Esophagus muscularis mucosa (tissue), 4 donors: ENCODE measurements around the gene LARP4. TPM values are rescaled to one million over a fixed set of nuclear protein-coding genes. Genes with fewer than 3 reads are reported as not detected.
"Not testable (repeated sequence)": the region's sequence is repeated elsewhere in the genome, so short reads cannot be mapped to it uniquely, and the experiment has no call there.

Experiments used
- DNase-seq: peaks from one replicate; pipeline ENCODE4 v3.0.0-alpha.2; 2017; ENCODE audit errors: extremely low spot score
- H3K27ac ChIP-seq, 4 donors: fragments of 200-600 bp; sonication (generic); replicated peaks in 1 of 4; 1 replicate in 3 of 4; 2 replicates in 1 of 4; pipeline ENCODE4 v1.5.1; 2016 to 2019; ENCODE audit warnings: mild to moderate bottlenecking in 1 of 4
- H3K27me3 ChIP-seq, 4 donors: fragments of 200-600 bp; sonication (generic); one replicate each; pipeline versions ENCODE4 v1.5.1 to v1.6.0; 2016 to 2019
- H3K36me3 ChIP-seq, 4 donors: fragments of 200-600 bp; sonication (generic); one replicate each; pipeline ENCODE4 v1.5.1; 2016 to 2019
- H3K4me1 ChIP-seq, 4 donors: fragments of 200-600 bp; sonication (generic); one replicate each; pipeline ENCODE4 v1.5.1; 2016 to 2019
- H3K4me3 ChIP-seq, 4 donors: fragments of 200-600 bp; sonication (generic); 1 replicate in 2 of 4; 2 replicates in 2 of 4; pipeline ENCODE4 v1.5.1; 2016 to 2019; ENCODE audit warnings: mild to moderate bottlenecking in 4 of 4, moderate library complexity in 1 of 4
- H3K9me3 ChIP-seq, 4 donors: fragments of 200-600 bp; sonication (generic); 1 replicate in 3 of 4; 2 replicates in 1 of 4; pipeline ENCODE4 v1.5.1; 2016 to 2019
- CTCF ChIP-seq, 3 experiments: fragments of 200-600 bp in 2 of 3; fragments of 450-650 bp in 1 of 3; sonication (generic) in 2 of 3; IDR thresholded peaks; one replicate each; pipeline ENCODE4 v1.5.1; 2017 to 2019; ENCODE audit warnings: antibody characterized with exemption in 3 of 3, mild to moderate bottlenecking in 2 of 3, moderate library complexity in 1 of 3
- EP300 ChIP-seq: sonication (generic); formaldehyde crosslinking; IDR thresholded peaks from one replicate; pipeline ENCODE4 v1.6.1; 2017; ENCODE audit warnings: antibody characterized with exemption
- POLR2A ChIP-seq: fragments of 450-650 bp; IDR thresholded peaks from one replicate; pipeline ENCODE4 v1.6.1; 2017; ENCODE audit warnings: antibody characterized with exemption, moderate library complexity, mild to moderate bottlenecking, low read depth
- POLR2AphosphoS5 ChIP-seq, 2 donors: sonication (generic); formaldehyde crosslinking; IDR thresholded peaks; one replicate each; pipeline ENCODE4 v1.6.1; 2017; ENCODE audit warnings: antibody characterized with exemption in 2 of 2
- WGBS: methylation state at CpG from one replicate; pipeline ENCODE4 v1.1.5; 2018; 5-methylcytosine and 5-hydroxymethylcytosine counted together
- intact Hi-C: fragments of 100-400 bp; cut with DNase I; formaldehyde crosslinking; loops from one replicate; pipeline ENCODE4 v1.15.1; 2023
- total RNA-seq, 4 donors: library from RNA; depleted of rRNA; stranded (reverse); fragments of >200 nt; gene quantifications; one replicate each; pipeline versions ENCODE4 v1.1.0 to v1.2.1, GENCODE V29; 2016

LARP4 gene
- total RNA-seq, 4 donors from 2014 or later, result 29.7 to 56.7 (median 39.9) TPM

- Histone ChIP-seq H3K27ac (no peak overlapping the region), H3K36me3 (no peaks in the 10 kb centered on the region), H3K27me3 (no peaks in the 10 kb centered on the region), H3K4me3 (no peak overlapping the region), H3K9me3 (no peaks in the 10 kb centered on the region), H3K4me1 (peaks cover 0 to 20% (median 13%) of the 10 kb centered on the region in 4 donors)
- 74% methylated on average over 2 of the region's 2 CpGs for WGBS
- DNase-seq, result no peak
- TF ChIP-seq POLR2AphosphoS5 (IDR thresholded peaks at IDR 0.05) (no peak), CTCF (IDR thresholded peaks at IDR 0.05) (no peak), POLR2A (no peak), EP300 (no peak)
- intact Hi-C loops, result no loop called here
Measured at GRCh38 chr12:50354908-50355307, 45.8 kb upstream of the LARP4 start.

- H3K36me3 ChIP-seq, result no peaks in the 10 kb centered on the region
- no peaks in the 10 kb centered on the region for H3K9me3 ChIP-seq
- H3K4me3 ChIP-seq, result no peak overlapping the region
- no peaks in the 10 kb centered on the region for H3K27me3 ChIP-seq
- intact Hi-C loops, result no loop called here
- no peak overlapping the region for H3K27ac ChIP-seq
- no peak for DNase-seq
- no peak for TF ChIP-seq POLR2AphosphoS5 (IDR thresholded peaks at IDR 0.05)
- no peak for TF ChIP-seq EP300
- TF ChIP-seq CTCF (IDR thresholded peaks at IDR 0.05), result no peak
- no peak for TF ChIP-seq POLR2A
- 93% methylated on average over 4 of the region's 4 CpGs for WGBS
- peaks cover 0 to 20% (median 13%) of the 10 kb centered on the region in 4 donors for H3K4me1 ChIP-seq
Measured at GRCh38 chr12:50355365-50355764, 45.3 kb upstream of the LARP4 start.

- intact Hi-C loops, result no loop called here
- peaks cover 0 to 5% (median 0%) of the 10 kb centered on the region in 4 donors for H3K4me1 ChIP-seq
- no peaks in the 10 kb centered on the region for H3K27me3 ChIP-seq
- no peak for DNase-seq
- H3K4me3 ChIP-seq, result no peak overlapping the region
- TF ChIP-seq POLR2AphosphoS5 (IDR thresholded peaks at IDR 0.05) (no peak), EP300 (no peak), POLR2A (no peak), CTCF (IDR thresholded peaks at IDR 0.05) (no peak)
- no peaks in the 10 kb centered on the region for H3K36me3 ChIP-seq
- H3K9me3 ChIP-seq, result no peaks in the 10 kb centered on the region
- H3K27ac ChIP-seq, result no peak overlapping the region
- WGBS, result 88% methylated on average over 4 of the region's 4 CpGs
Measured at GRCh38 chr12:50362671-50363070, 38.0 kb upstream of the LARP4 start.

GRCh38 chr12:50363141-50363540, 37.5 kb upstream of the LARP4 start:
- Histone ChIP-seq H3K4me1 (peaks cover 0 to 5% (median 0%) of the 10 kb centered on the region in 4 donors), H3K27me3 (no peaks in the 10 kb centered on the region), H3K27ac (no peak overlapping the region), H3K36me3 (no peaks in the 10 kb centered on the region), H3K4me3 (no peak overlapping the region), H3K9me3 (no peaks in the 10 kb centered on the region)
- DNase-seq, result no peak
- intact Hi-C loops, result no loop called here
- TF ChIP-seq CTCF (IDR thresholded peaks at IDR 0.05), result no peak
- TF ChIP-seq EP300, result no peak
- TF ChIP-seq POLR2AphosphoS5 (IDR thresholded peaks at IDR 0.05), result no peak
- TF ChIP-seq POLR2A, result no peak
- 76% methylated on average over 5 of the region's 5 CpGs for WGBS

GRCh38 chr12:50365709-50366406, 34.8 kb upstream of the LARP4 start:
- H3K4me3 ChIP-seq, result no peak overlapping the region
- no peaks in the 10 kb centered on the region for H3K4me1 ChIP-seq
- no peaks in the 10 kb centered on the region for H3K36me3 ChIP-seq
- H3K27ac ChIP-seq, result no peak overlapping the region
- DNase-seq, result no peak
- intact Hi-C loops, result no loop called here
- WGBS, result 88% methylated on average over 9 of the region's 9 CpGs
- no peaks in the 10 kb centered on the region for H3K27me3 ChIP-seq
- TF ChIP-seq POLR2AphosphoS5 (IDR thresholded peaks at IDR 0.05), result no peak
- no peak for TF ChIP-seq EP300
- no peak for TF ChIP-seq POLR2A
- no peak for TF ChIP-seq CTCF (IDR thresholded peaks at IDR 0.05)
- H3K9me3 ChIP-seq, result no peaks in the 10 kb centered on the region

GRCh38 chr12:50370672-50371071, 30.0 kb upstream of the LARP4 start:
- H3K36me3 ChIP-seq, intact Hi-C loops, H3K4me1 ChIP-seq, H3K9me3 ChIP-seq, H3K27ac ChIP-seq, DNase-seq, H3K27me3 ChIP-seq, H3K4me3 ChIP-seq: not testable (repeated sequence)
- WGBS, result 75% methylated on average over 7 of the region's 7 CpGs
